Activated CD4-positive, alpha-beta T cell treated with anti-CD3 and anti-CD28 coated beads for 36 hours (primary cell): ENCODE data around the gene MGAT5. TPM values are rescaled to one million over a fixed set of nuclear protein-coding genes. Genes with fewer than 3 reads are reported as not detected.

Source experiments
- ATAC-seq: fragments of 200-7000 bp; cut with Tn5 transposase; one replicate; pipeline ENCODE4 v1.10.0; 2021; ENCODE audit warnings: mild to moderate bottlenecking, moderate library complexity
- CTCF ChIA-PET: fragments of 350-600 bp; sonication (Branson Sonifier 250); formaldehyde crosslinking; loops from one replicate; lab custom pipeline; 2021; ENCODE audit warnings: antibody characterized with exemption; lab: Charles Lee
- POLR2A ChIA-PET: fragments of 350-600 bp; sonication (Branson Sonifier 250); formaldehyde crosslinking; loops from one replicate; lab custom pipeline; 2021; ENCODE audit warnings: antibody characterized with exemption, inconsistent platforms; lab: Charles Lee
- DNase-seq: peaks from one replicate; pipeline ENCODE4 v3.0.0-alpha.2; 2020
- H3K27ac Mint-ChIP-seq: one replicate; pipeline ENCODE4 v1.8.0; 2021; ENCODE audit warnings: mixed read lengths
- H3K27me3 Mint-ChIP-seq: one replicate; pipeline ENCODE4 v1.8.0; 2021; ENCODE audit warnings: mixed read lengths
- H3K36me3 Mint-ChIP-seq: one replicate; pipeline ENCODE4 v1.8.0; 2021; ENCODE audit warnings: low read depth, mixed read lengths
- H3K4me1 Mint-ChIP-seq: one replicate; pipeline ENCODE4 v1.8.0; 2021; ENCODE audit warnings: mixed read lengths
- H3K4me3 Mint-ChIP-seq: one replicate; pipeline ENCODE4 v1.8.0; 2021; ENCODE audit warnings: mild to moderate bottlenecking, moderate library complexity, mixed read lengths
- H3K9me3 Mint-ChIP-seq: one replicate; pipeline ENCODE4 v1.8.0; 2021; ENCODE audit warnings: low read depth, mixed read lengths
- intact Hi-C, 2 experiments: fragments of 100-400 bp; cut with DNase I in 1 of 2; cut with micrococcal nuclease in 1 of 2; formaldehyde crosslinking; loops; one replicate each; pipeline versions ENCODE4 v1.14.2 to v1.15.1; 2022 to 2024; cut with DNase I, micrococcal nuclease
- total RNA-seq, 2 experiments: library from RNA; stranded (reverse); gene quantifications; one replicate each; pipeline ENCODE4 v1.2.3, GENCODE V29; 2021

Gene MGAT5
- total RNA-seq, 2 experiments from 2014 or later, result 22.2 to 25.7 TPM

GRCh38 chr2:134408791-134409190, 154.9 kb downstream of the MGAT5 start:
- no peaks in the 10 kb centered on the region for H3K27me3 Mint-ChIP-seq
- CTCF ChIA-PET, result interaction anchor here (1.1 to 6.2 kb wide), 3 partner anchors 193 to 523 kb away, joined by 3 to 125 read pairs (median 8); no protein-coding TSS in a partner anchor
- no peak for DNase-seq
- H3K9me3 Mint-ChIP-seq, result no peaks in the 10 kb centered on the region
- ATAC-seq, result no peak
- intact Hi-C loops, result no loop called here
- H3K4me3 Mint-ChIP-seq, result no peak overlapping the region
- peaks cover 3% of the 10 kb centered on the region for H3K36me3 Mint-ChIP-seq
- H3K27ac Mint-ChIP-seq, result no peak overlapping the region
- peaks cover 43% of the 10 kb centered on the region for H3K4me1 Mint-ChIP-seq
- POLR2A ChIA-PET, result no interaction called here

GRCh38 chr2:134410006-134410405, 156.1 kb downstream of the MGAT5 start:
- ATAC-seq (no peak), DNase-seq (no peak)
- no peak overlapping the region for H3K27ac Mint-ChIP-seq
- peaks cover 43% of the 10 kb centered on the region for H3K4me1 Mint-ChIP-seq
- ChIA-PET POLR2A (no interaction called here), CTCF (interaction anchor here (1.9 to 6.2 kb wide), 3 partner anchors 8 to 292 kb away, joined by 5 to 125 read pairs (median 7); no protein-coding TSS in a partner anchor)
- peaks cover 5% of the 10 kb centered on the region for H3K36me3 Mint-ChIP-seq
- no peaks in the 10 kb centered on the region for H3K27me3 Mint-ChIP-seq
- H3K4me3 Mint-ChIP-seq, result no peak overlapping the region
- no peaks in the 10 kb centered on the region for H3K9me3 Mint-ChIP-seq
- intact Hi-C loops, result loop anchor here in 1 of 2 experiments (5.0 kb wide), 3 partner anchors 123 to 178 kb away; partner anchors contain the start of gene MGAT5

- Mint-ChIP-seq H3K36me3 (peaks cover 5% of the 10 kb centered on the region), H3K4me3 (no peak overlapping the region), H3K27ac (no peak overlapping the region), H3K9me3 (no peaks in the 10 kb centered on the region), H3K27me3 (no peaks in the 10 kb centered on the region), H3K4me1 (peaks cover 43% of the 10 kb centered on the region)
- no peak for DNase-seq
- CTCF ChIA-PET, result interaction anchor here (0.6 to 6.2 kb wide), 25 partner anchors 9 to 527 kb away, joined by 3 to 125 read pairs (median 5); no protein-coding TSS in a partner anchor
- no peak for ATAC-seq
- intact Hi-C loops, result loop anchor here in 1 of 2 experiments (5.0 kb wide), 3 partner anchors 124 to 179 kb away; partner anchors contain the start of gene MGAT5
- POLR2A ChIA-PET, result interaction anchor here (1.4 kb wide), 1 partner anchor 292 kb away, joined by 3 read pairs; no protein-coding TSS in a partner anchor
Observed at GRCh38 chr2:134410831-134411231, 157.0 kb downstream of the MGAT5 start.

GRCh38 chr2:134411279-134411827, 157.5 kb downstream of the MGAT5 start:
- Mint-ChIP-seq H3K27ac (no peak overlapping the region), H3K36me3 (peaks cover 9% of the 10 kb centered on the region), H3K27me3 (no peaks in the 10 kb centered on the region), H3K4me3 (no peak overlapping the region), H3K9me3 (no peaks in the 10 kb centered on the region), H3K4me1 (peaks cover 43% of the 10 kb centered on the region)
- ATAC-seq, result no peak
- intact Hi-C loops, result loop anchor here in 1 of 2 experiments (5.0 kb wide), 3 partner anchors 124 to 179 kb away; partner anchors contain the start of gene MGAT5
- ChIA-PET POLR2A (interaction anchor here (0.6 to 1.4 kb wide), 3 partner anchors 150 to 293 kb away, joined by 3 to 4 read pairs (median 3); no protein-coding TSS in a partner anchor), CTCF (interaction anchor here (0.5 to 6.2 kb wide), 41 partner anchors 8 to 524 kb away, joined by 3 to 125 read pairs (median 4); partner anchors contain the start of gene MGAT5)
- DNase-seq, result no peak

GRCh38 chr2:134411828-134412638, 158.2 kb downstream of the MGAT5 start:
- ChIA-PET CTCF (interaction anchor here (0.5 to 6.2 kb wide), 41 partner anchors 8 to 525 kb away, joined by 3 to 125 read pairs (median 5); partner anchors contain the start of gene MGAT5), POLR2A (interaction anchor here (0.6 to 1.4 kb wide), 3 partner anchors 150 to 294 kb away, joined by 3 to 4 read pairs (median 3); no protein-coding TSS in a partner anchor)
- peaks cover 9% of the 10 kb centered on the region for H3K36me3 Mint-ChIP-seq
- intact Hi-C loops, result loop anchor here (1.0 to 5.0 kb wide), 7 partner anchors 125 to 526 kb away; partner anchors contain the start of gene MGAT5 (in 1 of the 2)
- DNase-seq (peak; percentile 82), ATAC-seq (peak; percentile 98)
- H3K4me3 Mint-ChIP-seq, result no peak overlapping the region
- no peaks in the 10 kb centered on the region for H3K27me3 Mint-ChIP-seq
- peaks cover 41% of the 10 kb centered on the region for H3K4me1 Mint-ChIP-seq
- no peaks in the 10 kb centered on the region for H3K9me3 Mint-ChIP-seq
- H3K27ac Mint-ChIP-seq, result no peak overlapping the region

- Mint-ChIP-seq H3K9me3 (no peaks in the 10 kb centered on the region), H3K27ac (no peak overlapping the region), H3K36me3 (peaks cover 9% of the 10 kb centered on the region), H3K27me3 (no peaks in the 10 kb centered on the region), H3K4me1 (peaks cover 36% of the 10 kb centered on the region), H3K4me3 (no peak overlapping the region)
- POLR2A ChIA-PET, result no interaction called here
- no peak for DNase-seq
- CTCF ChIA-PET, result interaction anchor here (1.0 to 6.2 kb wide), 22 partner anchors 9 to 525 kb away, joined by 3 to 125 read pairs (median 5); partner anchors contain the start of gene MGAT5
- intact Hi-C loops, result loop anchor here (1.0 to 5.0 kb wide), 7 partner anchors 125 to 526 kb away; partner anchors contain the start of gene MGAT5 (in 1 of the 2)
- ATAC-seq, result no peak
Observed at GRCh38 chr2:134412639-134412999, 158.7 kb downstream of the MGAT5 start.

- Mint-ChIP-seq H3K27ac (no peak overlapping the region), H3K4me1 (peaks cover 28% of the 10 kb centered on the region), H3K36me3 (peaks cover 15% of the 10 kb centered on the region), H3K27me3 (no peaks in the 10 kb centered on the region), H3K4me3 (no peak overlapping the region), H3K9me3 (no peaks in the 10 kb centered on the region)
- intact Hi-C loops, result loop anchor here (2.0 to 5.0 kb wide), 5 partner anchors 126 to 527 kb away; partner anchors contain the start of gene MGAT5 (in 1 of the 2)
- ATAC-seq, result no peak
- POLR2A ChIA-PET, result no interaction called here
- CTCF ChIA-PET, result interaction anchor here (3.0 to 6.2 kb wide), 2 partner anchors 296 to 526 kb away, joined by 21 to 125 read pairs; no protein-coding TSS in a partner anchor
- DNase-seq, result no peak
Observed at GRCh38 chr2:134413430-134413829, 159.6 kb downstream of the MGAT5 start.

GRCh38 chr2:134413912-134414311, 160.0 kb downstream of the MGAT5 start:
- Mint-ChIP-seq H3K4me1 (peaks cover 26% of the 10 kb centered on the region), H3K27ac (no peak overlapping the region), H3K36me3 (peaks cover 16% of the 10 kb centered on the region), H3K9me3 (no peaks in the 10 kb centered on the region), H3K4me3 (no peak overlapping the region), H3K27me3 (no peaks in the 10 kb centered on the region)
- DNase-seq (no peak), ATAC-seq (no peak)
- ChIA-PET CTCF (interaction anchor here (6.2 kb wide), 1 partner anchor 296 kb away, joined by 125 read pairs; no protein-coding TSS in a partner anchor), POLR2A (no interaction called here)
- intact Hi-C loops, result loop anchor here (2.0 to 5.0 kb wide), 5 partner anchors 127 to 527 kb away; partner anchors contain the start of gene MGAT5 (in 1 of the 2)

GRCh38 chr2:134416018-134416417, 162.1 kb downstream of the MGAT5 start:
- no peak overlapping the region for H3K27ac Mint-ChIP-seq
- H3K36me3 Mint-ChIP-seq, result peaks cover 16% of the 10 kb centered on the region
- no peaks in the 10 kb centered on the region for H3K9me3 Mint-ChIP-seq
- DNase-seq, result no peak
- CTCF ChIA-PET, result interaction anchor here (2.2 kb wide), 1 partner anchor 297 kb away, joined by 9 read pairs; no protein-coding TSS in a partner anchor
- peaks cover 9% of the 10 kb centered on the region for H3K4me1 Mint-ChIP-seq
- POLR2A ChIA-PET, result no interaction called here
- ATAC-seq, result no peak
- intact Hi-C loops, result no loop called here
- H3K27me3 Mint-ChIP-seq, result no peaks in the 10 kb centered on the region
- no peak overlapping the region for H3K4me3 Mint-ChIP-seq

GRCh38 chr2:134416637-134417036, 162.8 kb downstream of the MGAT5 start:
- intact Hi-C loops, result no loop called here
- Mint-ChIP-seq H3K4me3 (no peak overlapping the region), H3K36me3 (peaks cover 16% of the 10 kb centered on the region), H3K27ac (no peak overlapping the region), H3K9me3 (no peaks in the 10 kb centered on the region), H3K4me1 (peaks cover 3% of the 10 kb centered on the region), H3K27me3 (no peaks in the 10 kb centered on the region)
- ChIA-PET CTCF (interaction anchor here (0.7 to 2.2 kb wide), 2 partner anchors 10 to 298 kb away, joined by 3 to 9 read pairs; no protein-coding TSS in a partner anchor), POLR2A (no interaction called here)
- ATAC-seq (no peak), DNase-seq (no peak)
